Ascending aorta (tissue), 2 donors: ENCODE measurements around the gene PFDN5. TPM values are rescaled to one million over a fixed set of nuclear protein-coding genes. Genes with fewer than 3 reads are reported as not detected.

ENCODE experiments used
- DNase-seq, 2 donors: peaks; one replicate each; pipeline ENCODE4 v3.0.0-alpha.2; 2019; ENCODE audit warnings: low spot score in 2 of 2
- H3K27ac ChIP-seq, 2 donors: fragments of 200-600 bp; sonication (generic); one replicate each; pipeline ENCODE4 v1.5.1; 2016 to 2017; ENCODE audit warnings: mild to moderate bottlenecking in 1 of 2
- H3K27me3 ChIP-seq: fragments of 200-600 bp; sonication (generic); one replicate; pipeline ENCODE4 v1.5.1; 2017
- H3K36me3 ChIP-seq, 2 donors: fragments of 200-600 bp; sonication (generic); one replicate each; pipeline ENCODE4 v1.5.1; 2016
- H3K4me1 ChIP-seq, 2 donors: fragments of 200-600 bp; sonication (generic); one replicate each; pipeline ENCODE4 v1.5.1; 2016 to 2017; ENCODE audit warnings: mild to moderate bottlenecking in 1 of 2
- H3K4me3 ChIP-seq, 2 donors: fragments of 200-600 bp; sonication (generic); one replicate each; pipeline ENCODE4 v1.5.1; 2016 to 2017; ENCODE audit warnings: mild to moderate bottlenecking in 1 of 2
- H3K9me3 ChIP-seq, 2 donors: fragments of 200-600 bp; sonication (generic); one replicate each; pipeline ENCODE4 v1.5.1; 2016
- CTCF ChIP-seq, 3 experiments: fragments of 200-600 bp in 2 of 3; fragments of 450-650 bp in 1 of 3; sonication (generic) in 2 of 3; IDR thresholded peaks; one replicate each; pipeline ENCODE4 v1.5.1; 2016 to 2019; ENCODE audit warnings: antibody characterized with exemption in 3 of 3, mild to moderate bottlenecking in 1 of 3, moderate library complexity in 1 of 3
- intact Hi-C: fragments of 100-400 bp; cut with DNase I; formaldehyde crosslinking; loops from one replicate; pipeline ENCODE4 v1.15.1; 2023
- total RNA-seq: library from RNA; depleted of rRNA; stranded (reverse); fragments of >200 nt; gene quantifications from one replicate; pipeline ENCODE4 v1.1.0, GENCODE V29; 2016

Gene PFDN5
- total RNA-seq, 1 donor from 2014 or later, result 187 TPM

GRCh38 chr12:53277981-53278380, 17.4 kb upstream of the PFDN5 start:
- H3K27ac ChIP-seq, result no peak overlapping the region
- TF ChIP-seq CTCF (IDR thresholded peaks at IDR 0.05), result no peak
- H3K4me1 ChIP-seq, result no peaks in the 10 kb centered on the region
- H3K27me3 ChIP-seq, result no peaks in the 10 kb centered on the region
- H3K36me3 ChIP-seq, result no peaks in the 10 kb centered on the region
- DNase-seq, result no peak
- H3K9me3 ChIP-seq, result no peaks in the 10 kb centered on the region
- intact Hi-C loops, result no loop called here
- H3K4me3 ChIP-seq, result no peak overlapping the region

- no peaks in the 10 kb centered on the region for H3K9me3 ChIP-seq
- H3K27me3 ChIP-seq, result no peaks in the 10 kb centered on the region
- intact Hi-C loops, result no loop called here
- no peak overlapping the region for H3K27ac ChIP-seq
- DNase-seq, result no peak
- no peaks in the 10 kb centered on the region for H3K36me3 ChIP-seq
- H3K4me3 ChIP-seq, result no peak overlapping the region
- no peak for TF ChIP-seq CTCF (IDR thresholded peaks at IDR 0.05)
- no peaks in the 10 kb centered on the region for H3K4me1 ChIP-seq
These were observed 16.0 kb upstream of the PFDN5 start for GRCh38 chr12:53279283-53279869.

- no peaks in the 10 kb centered on the region for H3K36me3 ChIP-seq
- H3K27ac ChIP-seq, result no peak overlapping the region
- no peaks in the 10 kb centered on the region for H3K4me1 ChIP-seq
- H3K27me3 ChIP-seq, result no peaks in the 10 kb centered on the region
- H3K4me3 ChIP-seq, result no peak overlapping the region
- no peaks in the 10 kb centered on the region for H3K9me3 ChIP-seq
- intact Hi-C loops, result no loop called here
- no peak for TF ChIP-seq CTCF (IDR thresholded peaks at IDR 0.05)
- DNase-seq, result no peak
These were observed 15.3 kb upstream of the PFDN5 start for GRCh38 chr12:53279888-53280498.

- Histone ChIP-seq H3K36me3 (no peaks in the 10 kb centered on the region), H3K9me3 (no peaks in the 10 kb centered on the region), H3K4me3 (no peak overlapping the region), H3K4me1 (no peaks in the 10 kb centered on the region), H3K27ac (no peak overlapping the region), H3K27me3 (no peaks in the 10 kb centered on the region)
- TF ChIP-seq CTCF (IDR thresholded peaks at IDR 0.05), result no peak
- intact Hi-C loops, result no loop called here
- no peak for DNase-seq
These were observed 8.9 kb upstream of the PFDN5 start for GRCh38 chr12:53286448-53286847.

- intact Hi-C loops, result loop anchor here (1.0 kb wide), 2 partner anchors 74 to 128 kb away; no protein-coding TSS in a partner anchor
- H3K27me3 ChIP-seq, result no peaks in the 10 kb centered on the region
- DNase-seq, result peak in 1 of 2 donors; percentile 77
- H3K4me3 ChIP-seq, result no peak overlapping the region
- no peak overlapping the region for H3K27ac ChIP-seq
- TF ChIP-seq CTCF (IDR thresholded peaks at IDR 0.05), result peak; percentile 51 to 60 (median 60)
- no peaks in the 10 kb centered on the region for H3K9me3 ChIP-seq
- H3K4me1 ChIP-seq, result no peaks in the 10 kb centered on the region
- no peaks in the 10 kb centered on the region for H3K36me3 ChIP-seq
These were observed 7.6 kb upstream of the PFDN5 start for GRCh38 chr12:53287741-53288216.
